ENCODE measurements around the gene HMGN2.
"Not testable (repeated sequence)": the region's sequence is repeated elsewhere in the genome, so short reads cannot be mapped to it uniquely, and the experiment has no call there.

Gene HMGN2

DNA sequence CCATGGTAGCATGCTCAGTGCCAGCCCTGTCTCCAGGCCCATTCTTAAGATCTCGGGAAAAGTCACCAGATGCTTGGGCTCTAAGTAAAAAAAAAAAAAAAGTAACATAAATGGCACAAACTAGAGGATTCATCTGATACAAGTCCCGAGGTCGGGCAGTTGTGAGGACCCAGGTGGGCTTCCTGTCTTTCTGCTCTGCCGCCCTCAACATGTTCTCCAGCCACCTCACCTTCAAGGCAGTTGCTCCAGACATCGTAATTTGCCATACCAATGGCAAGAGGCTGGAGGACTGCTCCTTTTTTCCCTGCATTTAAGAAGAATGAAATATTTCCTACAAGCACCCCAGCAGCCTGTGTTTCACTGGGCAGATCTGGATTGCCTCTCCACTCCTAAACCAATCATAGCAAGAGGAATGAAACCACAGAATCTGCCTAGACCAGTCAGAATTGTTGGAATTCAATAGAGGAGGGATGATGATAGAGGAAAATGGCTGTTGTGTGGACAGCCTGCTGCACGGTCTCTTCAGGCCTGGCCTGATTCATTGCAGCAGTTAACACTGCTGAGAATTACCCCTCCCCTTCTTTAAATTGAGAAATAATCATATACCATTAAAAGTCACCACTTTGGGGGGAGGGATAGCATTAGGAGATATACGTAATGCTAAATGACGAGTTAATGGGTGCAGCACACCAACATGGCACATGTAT lies 5.4 kb downstream of the HMGN2 start:
- no peak for DNase-seq (ENCODE audit: low read depth, low spot score)

DNA sequence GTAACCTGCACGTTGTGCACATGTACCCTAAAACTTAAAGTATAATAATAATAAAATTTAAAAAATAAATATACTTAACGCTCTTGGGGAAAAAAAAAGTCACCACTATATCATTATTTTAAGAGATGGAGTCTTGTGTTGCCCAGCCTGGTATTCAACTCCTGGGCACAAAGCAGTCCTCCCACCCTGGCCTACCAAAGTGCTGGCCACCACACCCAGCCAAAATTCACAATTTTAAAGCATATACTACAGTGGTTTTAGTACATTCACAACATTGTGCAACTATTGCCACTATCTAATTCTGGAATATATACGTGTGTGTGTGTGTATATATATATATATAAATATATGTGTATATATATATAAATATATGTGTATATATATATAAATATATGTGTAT lies 5.9 kb downstream of the HMGN2 start:
- DNase-seq (ENCODE audit: low read depth, low spot score) = no peak

DNA sequence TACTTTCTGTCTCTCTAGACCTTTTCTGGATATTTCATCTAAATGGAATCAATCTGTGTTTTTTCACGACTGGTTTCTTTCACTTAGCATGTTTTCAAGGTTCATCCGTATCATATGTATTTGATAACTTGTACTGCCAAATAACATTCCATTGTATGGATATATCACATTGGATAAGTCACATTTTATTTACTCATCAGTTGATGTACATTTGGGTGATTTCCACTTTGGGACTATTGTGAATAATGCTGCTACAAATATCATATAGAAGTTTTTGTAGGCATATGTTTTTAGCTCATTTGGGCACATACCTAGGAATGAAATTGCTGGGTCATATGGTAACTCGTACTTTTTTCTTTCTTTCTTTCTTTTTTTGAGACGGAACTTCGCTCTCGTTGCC lies 6.7 kb downstream of the HMGN2 start:
- DNase-seq (ENCODE audit: low read depth, low spot score) = no peak

DNA sequence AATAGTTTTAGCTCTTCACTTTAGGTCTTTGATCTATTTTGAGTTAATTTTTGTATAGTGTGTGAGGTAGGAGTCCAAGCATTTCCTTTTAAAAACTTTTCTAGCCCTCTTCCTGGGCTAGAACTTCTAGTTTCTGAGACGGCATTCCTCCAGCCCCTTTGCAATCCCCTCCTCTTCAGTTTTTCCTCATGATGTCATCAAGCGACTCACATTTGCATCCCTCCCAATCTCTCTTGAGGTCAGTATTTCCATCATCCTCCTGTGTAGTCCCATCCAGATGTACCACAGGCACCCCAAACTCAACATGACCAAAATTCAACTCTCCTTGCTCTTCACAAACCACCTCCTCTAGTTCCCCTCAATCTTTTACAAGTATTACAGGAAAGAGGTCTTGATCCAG lies 10.7 kb downstream of the HMGN2 start:
- DNase-seq (ENCODE audit: low read depth, low spot score) = no peak

DNA sequence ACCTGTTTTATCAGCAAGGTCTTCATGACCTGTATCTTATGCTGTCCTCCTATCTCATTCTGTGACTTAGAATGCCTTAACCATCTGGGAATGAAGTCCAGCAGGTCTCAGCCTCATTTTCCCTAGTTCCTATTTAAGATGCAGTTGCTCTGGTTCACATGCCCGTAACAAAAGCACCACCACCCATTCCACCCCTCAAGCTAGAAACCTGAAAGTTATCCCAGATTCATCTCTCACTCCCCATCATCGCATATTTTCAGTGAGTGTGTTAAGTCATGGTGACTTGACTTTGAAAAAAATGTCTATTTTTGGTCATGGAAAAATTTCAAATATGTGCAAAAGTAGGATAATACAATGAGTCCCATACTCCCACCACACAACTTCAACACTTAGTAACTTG lies 11.7 kb downstream of the HMGN2 start:
- no peak for DNase-seq (ENCODE audit: low read depth, low spot score)

DNA sequence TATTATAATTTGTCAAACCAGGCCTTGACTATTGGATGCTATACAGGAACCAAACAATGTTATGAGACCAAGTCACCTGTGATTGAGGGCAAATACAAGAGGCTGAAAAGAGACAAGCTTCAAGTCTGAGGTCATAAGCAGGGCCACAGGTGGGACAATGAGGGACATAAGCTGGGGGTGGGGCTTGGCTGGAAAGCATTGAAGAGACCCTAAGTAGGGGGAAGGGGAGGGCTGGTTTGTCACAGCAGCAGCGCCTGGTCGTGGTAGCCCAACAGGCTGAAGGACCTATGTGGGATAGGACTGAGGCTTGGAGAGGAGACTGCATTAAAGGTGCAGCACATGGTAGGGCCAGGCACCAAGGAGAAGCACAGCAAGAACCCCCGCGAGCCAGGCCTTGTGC lies 17.9 kb downstream of the HMGN2 start:
- no peak for DNase-seq (ENCODE audit: low read depth, low spot score)

DNA sequence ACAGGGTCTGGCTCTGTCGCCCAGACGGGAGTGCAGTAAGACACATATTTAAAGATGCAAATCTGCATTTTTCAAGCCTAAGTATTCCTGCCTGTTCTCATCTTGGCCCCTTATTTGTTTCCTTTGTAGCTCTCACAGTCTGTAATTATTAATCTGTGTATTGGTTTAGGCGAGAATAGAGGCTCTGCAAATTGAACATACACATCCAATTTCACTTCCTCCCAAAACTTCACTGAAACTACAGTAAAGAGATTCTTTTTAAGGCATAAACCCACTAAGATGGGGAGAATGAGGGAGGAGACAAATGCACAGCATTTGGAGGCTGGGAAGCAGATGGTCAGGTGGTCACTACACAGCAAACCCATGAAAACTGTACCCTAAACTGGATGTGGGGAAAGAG lies 21.0 kb downstream of the HMGN2 start:
- no peak for DNase-seq (ENCODE audit: low read depth, low spot score)

DNA sequence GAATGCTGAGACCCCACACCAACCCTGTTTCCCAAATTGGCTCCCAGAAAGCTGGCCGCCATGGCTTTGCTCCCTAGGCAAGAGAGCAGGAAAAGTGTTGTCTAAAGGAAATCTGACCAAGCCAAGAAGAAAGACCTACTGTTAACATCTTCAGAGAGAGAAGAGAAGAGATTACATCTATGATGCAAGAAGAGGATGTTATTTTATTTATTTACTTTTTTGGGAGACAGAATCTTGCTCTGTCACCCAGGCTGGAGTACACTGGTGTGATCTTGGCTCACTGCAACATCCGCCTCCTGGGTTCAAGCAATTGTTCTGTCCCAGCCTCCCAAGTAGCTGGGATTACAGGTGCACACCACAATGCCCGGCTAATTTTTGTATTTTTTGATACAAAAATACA lies 21.7 kb downstream of the HMGN2 start:
- no peak for DNase-seq (ENCODE audit: low read depth, low spot score)

DNA sequence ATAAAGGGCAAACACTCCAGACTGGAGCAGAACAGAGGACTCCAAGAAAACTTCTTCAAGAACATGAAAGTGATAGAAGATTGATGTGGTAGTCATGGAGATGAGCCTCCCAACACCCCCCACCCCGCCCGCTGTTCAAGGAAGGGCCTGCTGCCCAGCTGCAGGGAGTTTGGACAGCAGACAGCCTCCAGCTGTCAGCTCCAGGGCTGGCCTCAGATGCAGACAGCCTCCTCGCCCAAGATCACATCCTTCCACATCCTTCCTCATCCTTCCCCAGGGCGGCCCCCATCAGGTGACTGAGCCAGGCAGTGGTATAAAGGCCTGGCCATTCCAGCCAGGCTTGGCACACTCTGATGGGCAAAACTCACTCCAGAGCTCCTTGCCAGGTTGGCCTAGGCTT lies 24.6 kb downstream of the HMGN2 start:
- no peak for DNase-seq (ENCODE audit: low read depth, low spot score)

DNA sequence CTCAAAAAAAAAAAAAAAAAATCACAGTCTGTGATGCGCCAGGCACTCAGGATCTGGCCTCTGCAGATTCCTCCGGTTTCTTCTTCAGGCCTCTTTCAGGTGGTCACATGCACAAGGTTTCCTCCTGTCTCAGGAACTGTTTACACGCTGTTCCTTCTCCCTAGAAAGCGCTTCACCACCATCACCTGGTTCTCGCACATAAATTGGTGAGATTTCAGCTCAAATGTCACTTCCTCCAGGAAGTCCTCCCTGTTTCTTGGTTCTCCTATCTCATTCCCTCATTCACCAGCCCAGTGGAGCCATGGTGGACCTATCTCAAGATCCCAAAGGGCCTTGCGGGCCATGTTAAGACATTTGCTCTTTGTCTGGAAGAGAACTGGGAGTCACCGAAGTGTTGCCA lies 26.7 kb downstream of the HMGN2 start:
- no peak for DNase-seq (ENCODE audit: low read depth, low spot score)

DNA sequence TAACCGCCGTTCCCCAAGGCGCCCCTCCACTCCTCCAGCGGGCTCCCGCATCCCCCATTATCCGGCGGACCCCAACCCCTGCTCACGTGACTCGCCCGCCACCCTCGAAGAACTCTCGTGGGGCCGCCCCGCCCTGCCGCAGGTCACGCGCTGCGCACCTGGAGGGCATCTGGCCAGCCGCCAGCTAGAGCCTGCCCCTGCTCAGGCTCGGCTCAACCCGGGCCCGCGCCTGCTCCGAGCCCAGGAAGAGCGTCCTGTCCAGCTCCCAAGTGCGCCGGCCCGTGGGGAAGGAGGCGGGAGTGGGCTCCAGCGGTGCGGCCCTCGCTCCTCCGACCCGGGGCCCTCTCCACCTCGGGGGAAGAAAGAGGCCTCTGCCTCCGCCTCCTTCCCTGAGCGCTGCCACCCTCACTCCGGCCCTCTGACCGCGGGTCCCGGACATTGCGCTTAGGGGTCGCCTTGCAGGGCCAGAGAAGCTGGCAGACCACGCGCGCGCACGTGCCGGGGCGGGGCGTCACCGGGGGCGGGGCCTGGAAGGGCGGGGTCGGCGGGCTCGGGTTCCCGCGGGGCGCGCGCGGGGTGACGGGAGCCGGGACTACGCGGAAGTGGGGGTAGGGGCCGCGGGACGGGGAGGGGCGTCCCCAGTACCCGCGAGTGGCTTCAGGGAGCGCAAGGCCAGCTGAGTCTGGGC lies 28.4 kb downstream of the HMGN2 start:
- DNase-seq (ENCODE audit: low read depth, low spot score) = peak; percentile 43

DNA sequence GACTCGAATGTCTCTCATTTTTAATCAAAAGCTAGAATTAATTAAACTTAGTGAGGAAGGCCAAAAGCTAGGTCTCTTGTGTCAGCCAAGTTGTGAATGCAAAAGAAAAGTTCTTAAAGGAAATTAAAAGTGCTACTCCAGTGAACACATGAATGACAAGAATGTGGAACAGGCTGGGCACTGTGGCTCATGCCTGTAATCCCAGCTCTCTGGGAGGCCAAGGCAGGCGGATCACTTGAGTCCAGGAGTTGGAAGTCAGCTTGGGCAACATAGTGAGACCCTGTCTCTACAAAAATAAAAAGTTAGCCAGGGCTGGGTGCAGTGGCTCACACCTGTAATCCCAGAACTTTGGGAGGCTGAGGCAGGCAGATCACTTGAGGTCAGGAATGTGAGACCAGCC lies 38.5 kb downstream of the HMGN2 start:
- not testable (repeated sequence) for DNase-seq (ENCODE audit: low read depth, low spot score)

DNA sequence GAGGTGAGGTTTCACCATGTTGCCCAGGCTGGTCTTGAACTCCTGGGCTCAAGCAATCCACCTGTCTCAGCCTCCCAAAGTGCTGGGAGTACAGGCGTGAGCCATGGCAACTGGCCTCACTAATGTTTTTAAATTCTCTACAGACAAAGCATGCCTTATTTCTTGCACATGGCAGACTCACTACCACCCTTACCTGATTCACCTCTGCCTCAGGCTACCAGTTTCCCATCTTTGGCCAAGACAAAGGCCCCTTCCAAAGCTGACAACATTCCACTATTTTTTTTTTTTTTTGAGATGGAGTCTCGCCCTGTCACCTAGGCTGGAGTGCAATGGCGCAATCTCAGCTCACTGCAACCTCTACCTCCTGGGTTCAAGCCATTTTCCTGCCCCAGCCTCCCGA lies 43.6 kb downstream of the HMGN2 start:
- not testable (repeated sequence) for DNase-seq (ENCODE audit: low read depth, low spot score)

DNA sequence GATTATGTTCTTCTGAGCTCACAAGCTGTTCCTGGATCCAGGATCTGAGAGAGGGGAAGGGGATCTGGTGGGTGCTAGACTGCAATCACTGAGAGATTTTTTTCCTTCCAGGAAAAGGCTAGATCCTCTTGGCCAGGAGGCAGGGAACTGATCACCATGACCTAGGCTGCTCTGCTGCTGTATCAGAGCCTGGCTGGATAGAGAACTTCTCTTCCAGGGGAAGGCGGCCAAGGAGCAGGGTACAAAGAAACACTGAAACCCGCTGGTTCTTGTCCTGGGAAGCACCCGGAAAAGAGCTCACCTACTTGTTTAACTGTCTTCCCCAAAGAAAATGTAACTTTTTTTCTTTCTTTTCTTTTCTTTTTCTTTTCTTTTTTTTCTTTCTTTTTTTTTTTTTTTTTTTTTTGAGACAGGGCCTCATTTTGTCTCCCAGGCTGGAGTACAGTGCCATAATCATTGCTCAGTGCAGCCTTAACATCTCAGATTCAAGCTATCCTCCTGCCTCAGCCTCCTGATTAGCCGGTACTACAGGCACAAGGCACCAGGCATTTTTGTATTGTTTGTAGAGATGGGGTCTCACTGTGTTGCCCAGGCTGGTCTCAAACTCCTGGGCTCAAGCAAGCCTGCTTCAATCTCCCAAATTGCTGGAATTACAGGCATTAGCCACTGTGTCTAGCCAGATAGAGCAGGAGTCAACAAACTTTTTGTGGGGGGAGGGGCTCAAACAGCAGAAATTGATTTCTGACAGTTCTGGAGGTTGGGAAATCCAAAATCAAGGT lies 44.9 kb downstream of the HMGN2 start:
- no peak for DNase-seq (ENCODE audit: low read depth, low spot score)

DNA sequence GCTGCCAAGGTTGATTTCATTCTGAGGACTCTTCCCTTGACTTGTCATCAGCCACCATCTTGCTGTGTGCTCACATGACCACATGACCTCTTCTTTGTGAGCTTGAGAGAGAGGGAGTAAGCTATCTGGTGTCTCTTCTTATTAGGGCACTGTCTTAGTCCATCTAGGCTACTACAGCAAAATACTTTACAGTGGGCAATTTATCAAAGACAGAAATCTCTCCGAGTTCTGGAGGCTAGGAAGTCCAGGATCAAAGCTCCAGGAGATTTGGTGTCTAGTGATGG lies 45.5 kb downstream of the HMGN2 start:
- no peak for DNase-seq (ENCODE audit: low read depth, low spot score)

DNA sequence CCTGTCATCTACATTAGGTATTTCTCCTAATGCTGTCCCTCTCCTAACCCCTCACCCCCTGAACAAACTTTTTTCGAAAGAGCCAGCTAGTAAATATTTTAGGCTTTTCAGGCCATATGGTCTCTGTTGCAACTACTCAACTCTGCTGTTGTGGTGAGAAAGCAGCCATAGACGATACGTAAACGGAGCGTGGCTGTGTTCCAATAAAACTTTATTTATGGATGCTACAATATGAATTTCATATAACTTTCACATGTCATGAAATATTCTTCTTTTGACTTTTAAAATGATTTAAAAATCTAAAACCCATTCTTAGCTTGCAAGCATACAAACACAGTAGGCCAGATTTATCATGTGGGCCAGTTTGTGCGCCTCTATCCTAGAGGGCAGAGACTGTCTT lies 46.1 kb downstream of the HMGN2 start:
- DNase-seq (ENCODE audit: low read depth, low spot score) = no peak

DNA sequence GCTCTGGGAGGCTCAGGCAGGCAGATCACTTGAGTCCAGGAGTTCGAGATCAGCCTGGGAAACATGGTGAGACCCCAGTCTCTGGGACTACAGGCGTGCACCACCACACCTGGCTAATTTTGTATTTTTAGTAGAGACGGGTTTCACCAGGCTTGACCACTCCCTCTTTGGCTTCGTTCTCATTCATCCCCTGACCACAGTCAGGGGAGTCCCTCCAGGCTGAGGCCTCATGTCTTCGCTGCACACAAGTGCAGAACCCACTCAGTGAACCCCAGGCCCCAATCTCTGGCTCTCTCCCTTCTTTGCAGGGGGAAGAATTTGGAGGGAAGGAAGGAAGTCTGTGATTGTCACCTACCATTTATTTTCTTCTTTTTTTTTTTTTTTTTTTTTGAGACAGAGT lies 48.1 kb downstream of the HMGN2 start:
- DNase-seq (ENCODE audit: low read depth, low spot score) = no peak

DNA sequence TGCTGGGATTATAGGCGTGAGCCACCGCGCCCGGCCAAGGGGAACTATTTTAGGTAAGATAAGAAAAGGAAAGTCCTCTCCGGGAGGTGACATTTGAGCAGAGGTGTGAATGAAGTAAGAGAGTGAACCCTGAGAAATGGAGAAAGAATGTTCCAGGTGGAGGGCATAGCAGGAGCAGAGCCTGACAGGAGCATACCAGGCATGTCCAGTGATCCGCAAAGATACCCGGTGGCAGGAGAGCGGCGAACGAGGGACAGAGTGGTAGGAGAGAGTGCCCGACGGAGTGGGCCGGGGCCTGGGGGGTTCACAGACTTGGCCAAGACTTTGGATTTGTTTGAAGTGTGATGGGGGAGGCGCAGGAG lies 49.4 kb downstream of the HMGN2 start:
- no peak for DNase-seq (ENCODE audit: low read depth, low spot score)

DNA sequence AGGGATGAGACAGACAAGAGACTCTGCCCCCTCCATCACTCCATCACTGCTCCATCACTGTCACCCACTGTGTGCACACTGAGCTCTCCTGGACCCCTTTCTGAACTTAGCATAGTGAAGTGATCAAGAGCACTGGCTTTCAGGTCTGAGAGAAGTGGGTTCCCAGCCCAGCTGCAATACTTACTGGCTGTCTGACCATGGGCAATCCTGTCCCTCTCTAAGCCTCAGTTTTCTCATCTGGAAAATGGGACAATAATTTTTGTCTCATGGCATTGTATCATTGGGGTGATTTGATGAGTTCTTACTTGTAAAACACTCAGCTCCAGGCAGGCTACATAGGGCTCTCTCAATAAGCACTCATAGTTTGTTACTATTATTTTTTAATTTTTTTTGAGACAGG lies 49.8 kb downstream of the HMGN2 start:
- DNase-seq (ENCODE audit: low read depth, low spot score) = no peak

DNA sequence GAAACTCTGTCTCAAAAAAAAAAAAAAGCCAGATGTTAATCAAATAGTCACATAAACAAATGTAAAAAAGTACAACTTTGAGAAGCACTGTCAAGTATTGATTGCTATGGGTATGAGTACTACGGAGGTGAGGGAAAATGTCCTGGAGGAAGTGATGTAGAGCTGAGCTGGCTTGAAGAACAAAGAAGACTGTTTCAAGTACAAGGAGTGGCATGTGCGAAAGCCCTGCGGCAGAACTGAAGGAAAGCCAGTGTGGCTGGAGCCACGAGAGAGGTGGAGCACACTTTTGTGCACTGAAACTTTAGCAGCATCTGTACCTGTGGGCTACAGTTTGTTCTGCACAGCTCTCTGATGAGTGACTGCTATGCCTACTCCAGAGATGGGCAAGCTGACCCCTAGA lies 51.9 kb downstream of the HMGN2 start:
- DNase-seq (ENCODE audit: low read depth, low spot score) = no peak

Data from smooth muscle cell of the brain vasculature (primary cell).